C4-2B (cell line): ENCODE results near the gene CABP4.
"Not testable (repeated sequence)": the region's sequence is repeated elsewhere in the genome, so short reads cannot be mapped to it uniquely, and the experiment has no call there.

ENCODE experiments used
- H3K27ac ChIP-seq: fragments of 450-650 bp; 2 replicates; pipeline ENCODE4 v1.5.1; 2017
- CTCF ChIP-seq: fragments of 450-650 bp; conservative IDR thresholded peaks from 2 replicates; pipeline ENCODE4 v1.5.1; 2017; ENCODE audit warnings: mild to moderate bottlenecking
- ZFX ChIP-seq: fragments of 450-650 bp; IDR thresholded peaks from 2 replicates; pipeline ENCODE4 v1.6.1; 2017

CABP4 gene

GRCh38 chr11:67469508-67469811 lies 14.3 kb downstream of the CABP4 start:
- TF ChIP-seq CTCF: no peak
- no peak for TF ChIP-seq ZFX
- H3K27ac ChIP-seq: peak overlapping the region; percentile 97

GRCh38 chr11:67470337-67471002 lies 15.3 kb downstream of the CABP4 start:
- no peak overlapping the region for H3K27ac ChIP-seq
- TF ChIP-seq CTCF: no peak
- TF ChIP-seq ZFX: no peak

- no peak overlapping the region for H3K27ac ChIP-seq
- TF ChIP-seq CTCF: no peak
- no peak for TF ChIP-seq ZFX
Observed at GRCh38 chr11:67472882-67473281, 17.7 kb downstream of the CABP4 start.

DNA sequence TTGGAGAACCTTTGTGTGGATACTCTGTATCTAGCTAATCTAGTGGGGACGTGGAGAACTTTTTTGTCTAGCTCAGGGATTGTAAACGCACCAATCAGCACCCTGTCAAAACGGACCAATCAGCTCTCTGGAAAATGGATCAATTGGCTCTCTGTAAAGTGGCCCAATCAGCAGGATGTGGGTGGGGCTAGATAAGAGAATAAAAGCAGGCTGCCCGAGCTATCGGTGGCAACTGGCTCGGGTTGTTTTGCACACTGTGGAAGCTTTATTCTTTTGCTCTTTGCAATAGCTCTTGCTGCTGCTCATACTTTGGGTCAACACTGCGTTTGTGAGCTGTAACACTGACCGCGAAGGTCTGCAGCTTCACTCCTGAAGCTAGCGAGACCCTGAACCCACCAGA lies 21.5 kb downstream of the CABP4 start:
- not testable (repeated sequence) for H3K27ac ChIP-seq

GRCh38 chr11:67477344-67478050 lies 22.3 kb downstream of the CABP4 start:
- H3K27ac ChIP-seq: not testable (repeated sequence)

DNA sequence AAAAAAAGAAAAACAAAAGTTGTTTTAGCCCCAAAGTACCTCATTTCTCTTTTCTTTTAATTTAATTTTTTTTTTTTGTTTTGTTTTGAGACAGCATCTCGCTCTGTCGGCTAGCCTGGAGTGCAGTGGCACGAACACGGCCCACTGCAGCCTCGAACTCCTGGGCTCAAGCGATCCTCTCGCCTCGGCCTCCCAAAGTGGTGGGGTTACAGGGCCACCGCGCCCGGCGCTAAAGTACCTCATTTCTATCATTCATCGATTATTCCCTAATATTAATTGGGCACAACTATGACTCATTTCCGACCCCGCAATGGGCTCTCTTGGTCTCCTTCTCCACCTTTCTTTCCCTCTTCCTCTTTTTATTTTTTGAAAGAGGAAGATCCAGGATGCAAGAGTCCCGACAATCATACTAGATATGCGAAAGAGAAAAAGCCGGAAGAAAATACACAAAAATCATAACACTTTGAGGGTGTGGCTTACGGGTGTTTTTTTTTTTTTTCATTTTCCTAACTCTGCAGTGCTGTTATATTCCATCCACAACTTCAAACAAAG lies 27.2 kb downstream of the CABP4 start:
- peak overlapping the region; percentile 64 for H3K27ac ChIP-seq
- TF ChIP-seq ZFX: no peak
- no peak for TF ChIP-seq CTCF

DNA sequence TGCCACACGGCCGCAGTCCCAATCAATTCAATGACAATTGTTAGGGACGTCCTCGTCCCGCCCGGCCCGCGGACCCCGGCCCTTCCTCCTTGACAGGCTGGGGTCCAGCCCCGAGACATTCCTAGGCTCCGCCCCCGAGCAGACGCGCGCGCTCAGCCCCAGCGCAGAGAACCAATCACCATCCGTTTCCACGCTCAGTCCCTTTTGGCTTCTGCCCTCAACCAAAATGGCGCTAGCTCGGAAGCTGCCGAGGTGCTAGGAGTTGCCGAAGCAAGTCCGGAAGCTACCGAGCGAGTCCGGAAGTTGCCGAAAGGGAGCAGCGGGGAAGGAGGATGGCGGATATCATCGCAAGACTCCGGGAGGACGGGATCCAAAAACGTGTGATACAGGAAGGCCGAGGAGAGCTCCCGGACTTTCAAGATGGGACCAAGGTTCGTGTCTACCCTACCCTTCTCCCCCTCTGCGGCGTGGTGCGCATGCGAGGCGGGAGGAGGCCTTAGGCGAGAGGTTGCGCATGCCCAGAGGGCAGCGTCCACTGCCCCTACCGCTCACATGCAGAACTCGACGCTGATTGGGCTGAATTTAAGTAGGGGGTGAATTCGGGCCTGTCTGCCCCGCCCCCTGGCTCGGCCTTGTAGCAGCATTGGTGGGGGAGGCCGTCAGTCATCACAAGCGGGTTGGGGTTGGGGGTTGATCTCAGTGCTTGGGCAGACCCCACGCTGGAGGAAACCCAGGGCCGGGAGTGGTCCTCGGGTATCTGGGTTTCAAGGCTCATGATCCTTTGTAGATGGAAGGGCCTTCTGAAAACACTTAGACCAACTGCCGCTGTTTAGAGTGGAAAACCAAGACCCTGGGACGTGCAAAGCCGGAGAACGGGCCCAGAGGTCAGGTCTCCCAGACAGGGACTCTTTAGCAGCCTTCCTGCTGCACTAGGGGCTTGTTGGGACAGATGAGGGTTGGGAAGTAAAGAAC lies 28.0 kb downstream of the CABP4 start, which contains the start of gene AIP:
Gene AIP (plus strand): TSS at position 200 of the 972 bp plus-strand sequence. CDS start 133 bp downstream, at position 333.
- H3K27ac ChIP-seq: peak within 1 kb of the TSS; percentile 64
- TF ChIP-seq CTCF: no peak
- TF ChIP-seq ZFX: no peak
